ENCODE data around the gene GRK5.

Gene GRK5

GRCh38 chr10:119394657-119395279 is 187.4 kb downstream of the GRK5 start:
- Histone ChIP-seq H3K9me3 (ENCODE audit: control insufficient read depth, insufficient read depth, low read length) (no peaks in the 10 kb centered on the region), H3K9ac (ENCODE audit: low read depth, low read length) (no peak overlapping the region), H3K4me3 (ENCODE audit: low read depth, low read length) (no peak overlapping the region), H3K4me1 (ENCODE audit: control insufficient read depth, insufficient read depth, low read length) (no peaks in the 10 kb centered on the region), H3K36me3 (ENCODE audit: control insufficient read depth, insufficient read depth, low read length) (no peaks in the 10 kb centered on the region), H3K27me3 (ENCODE audit: control insufficient read depth, insufficient read depth, low read length) (no peaks in the 10 kb centered on the region)

- no peak overlapping the region for H3K9ac ChIP-seq (ENCODE audit: low read depth, low read length)
These were observed 188.1 kb downstream of the GRK5 start for GRCh38 chr10:119395280-119396007.

GRCh38 chr10:119396008-119396708 is 188.8 kb downstream of the GRK5 start:
- Histone ChIP-seq H3K4me3 (ENCODE audit: low read depth, low read length) (no peak overlapping the region), H3K27me3 (ENCODE audit: control insufficient read depth, insufficient read depth, low read length) (no peaks in the 10 kb centered on the region), H3K36me3 (ENCODE audit: control insufficient read depth, insufficient read depth, low read length) (no peaks in the 10 kb centered on the region), H3K4me1 (ENCODE audit: control insufficient read depth, insufficient read depth, low read length) (no peaks in the 10 kb centered on the region), H3K9ac (ENCODE audit: low read depth, low read length) (no peak overlapping the region), H3K9me3 (ENCODE audit: control insufficient read depth, insufficient read depth, low read length) (no peaks in the 10 kb centered on the region)

More at GRCh38 chr10:119395280-119396007, 188.1 kb downstream of the GRK5 start:
- Histone ChIP-seq H3K4me1 (ENCODE audit: control insufficient read depth, insufficient read depth, low read length) (no peaks in the 10 kb centered on the region), H3K9me3 (ENCODE audit: control insufficient read depth, insufficient read depth, low read length) (no peaks in the 10 kb centered on the region), H3K4me3 (ENCODE audit: low read depth, low read length) (no peak overlapping the region), H3K27me3 (ENCODE audit: control insufficient read depth, insufficient read depth, low read length) (no peaks in the 10 kb centered on the region), H3K36me3 (ENCODE audit: control insufficient read depth, insufficient read depth, low read length) (no peaks in the 10 kb centered on the region)

- no peaks in the 10 kb centered on the region for H3K9me3 ChIP-seq (ENCODE audit: control insufficient read depth, insufficient read depth, low read length)
- no peak overlapping the region for H3K4me3 ChIP-seq (ENCODE audit: low read depth, low read length)
- no peaks in the 10 kb centered on the region for H3K36me3 ChIP-seq (ENCODE audit: control insufficient read depth, insufficient read depth, low read length)
- no peaks in the 10 kb centered on the region for H3K27me3 ChIP-seq (ENCODE audit: control insufficient read depth, insufficient read depth, low read length)
- no peaks in the 10 kb centered on the region for H3K4me1 ChIP-seq (ENCODE audit: control insufficient read depth, insufficient read depth, low read length)
- H3K9ac ChIP-seq (ENCODE audit: low read depth, low read length) = no peak overlapping the region
These were observed 189.3 kb downstream of the GRK5 start for GRCh38 chr10:119396709-119397071.

GRCh38 chr10:119397416-119397815 is 190.0 kb downstream of the GRK5 start:
- Histone ChIP-seq H3K4me1 (ENCODE audit: control insufficient read depth, insufficient read depth, low read length) (no peaks in the 10 kb centered on the region), H3K27me3 (ENCODE audit: control insufficient read depth, insufficient read depth, low read length) (no peaks in the 10 kb centered on the region)

GRCh38 chr10:119398996-119399395 is 191.6 kb downstream of the GRK5 start:
- H3K9me3 ChIP-seq (ENCODE audit: control insufficient read depth, insufficient read depth, low read length) = no peaks in the 10 kb centered on the region
- H3K27me3 ChIP-seq (ENCODE audit: control insufficient read depth, insufficient read depth, low read length) = no peaks in the 10 kb centered on the region
- no peak overlapping the region for H3K9ac ChIP-seq (ENCODE audit: low read depth, low read length)
- no peak overlapping the region for H3K4me3 ChIP-seq (ENCODE audit: low read depth, low read length)
- H3K36me3 ChIP-seq (ENCODE audit: control insufficient read depth, insufficient read depth, low read length) = no peaks in the 10 kb centered on the region
- H3K4me1 ChIP-seq (ENCODE audit: control insufficient read depth, insufficient read depth, low read length) = no peaks in the 10 kb centered on the region

More at GRCh38 chr10:119397416-119397815, 190.0 kb downstream of the GRK5 start:
- Histone ChIP-seq H3K36me3 (ENCODE audit: control insufficient read depth, insufficient read depth, low read length) (no peaks in the 10 kb centered on the region), H3K9me3 (ENCODE audit: control insufficient read depth, insufficient read depth, low read length) (no peaks in the 10 kb centered on the region), H3K9ac (ENCODE audit: low read depth, low read length) (no peak overlapping the region), H3K4me3 (ENCODE audit: low read depth, low read length) (no peak overlapping the region)

GRCh38 chr10:119399466-119399865 is 192.1 kb downstream of the GRK5 start:
- Histone ChIP-seq H3K9me3 (ENCODE audit: control insufficient read depth, insufficient read depth, low read length) (no peaks in the 10 kb centered on the region), H3K4me1 (ENCODE audit: control insufficient read depth, insufficient read depth, low read length) (no peaks in the 10 kb centered on the region), H3K9ac (ENCODE audit: low read depth, low read length) (no peak overlapping the region), H3K27me3 (ENCODE audit: control insufficient read depth, insufficient read depth, low read length) (no peaks in the 10 kb centered on the region), H3K4me3 (ENCODE audit: low read depth, low read length) (no peak overlapping the region), H3K36me3 (ENCODE audit: control insufficient read depth, insufficient read depth, low read length) (no peaks in the 10 kb centered on the region)

GRCh38 chr10:119401671-119402395 is 194.5 kb downstream of the GRK5 start:
- Histone ChIP-seq H3K27me3 (ENCODE audit: control insufficient read depth, insufficient read depth, low read length) (no peaks in the 10 kb centered on the region), H3K9ac (ENCODE audit: low read depth, low read length) (no peak overlapping the region), H3K4me1 (ENCODE audit: control insufficient read depth, insufficient read depth, low read length) (no peaks in the 10 kb centered on the region), H3K36me3 (ENCODE audit: control insufficient read depth, insufficient read depth, low read length) (no peaks in the 10 kb centered on the region), H3K9me3 (ENCODE audit: control insufficient read depth, insufficient read depth, low read length) (no peaks in the 10 kb centered on the region), H3K4me3 (ENCODE audit: low read depth, low read length) (no peak overlapping the region)

- H3K9me3 ChIP-seq (ENCODE audit: control insufficient read depth, insufficient read depth, low read length) = no peaks in the 10 kb centered on the region
- H3K4me1 ChIP-seq (ENCODE audit: control insufficient read depth, insufficient read depth, low read length) = no peaks in the 10 kb centered on the region
These were observed 196.6 kb downstream of the GRK5 start for GRCh38 chr10:119403921-119404320.

GRCh38 chr10:119404719-119405519 is 197.5 kb downstream of the GRK5 start:
- H3K36me3 ChIP-seq (ENCODE audit: control insufficient read depth, insufficient read depth, low read length) = no peaks in the 10 kb centered on the region
- H3K9me3 ChIP-seq (ENCODE audit: control insufficient read depth, insufficient read depth, low read length) = no peaks in the 10 kb centered on the region
- H3K4me1 ChIP-seq (ENCODE audit: control insufficient read depth, insufficient read depth, low read length) = no peaks in the 10 kb centered on the region
- no peaks in the 10 kb centered on the region for H3K27me3 ChIP-seq (ENCODE audit: control insufficient read depth, insufficient read depth, low read length)
- H3K4me3 ChIP-seq (ENCODE audit: low read depth, low read length) = no peak overlapping the region
- H3K9ac ChIP-seq (ENCODE audit: low read depth, low read length) = no peak overlapping the region

More at GRCh38 chr10:119403921-119404320, 196.6 kb downstream of the GRK5 start:
- H3K4me3 ChIP-seq (ENCODE audit: low read depth, low read length) = no peak overlapping the region
- H3K27me3 ChIP-seq (ENCODE audit: control insufficient read depth, insufficient read depth, low read length) = no peaks in the 10 kb centered on the region
- no peak overlapping the region for H3K9ac ChIP-seq (ENCODE audit: low read depth, low read length)
- H3K36me3 ChIP-seq (ENCODE audit: control insufficient read depth, insufficient read depth, low read length) = no peaks in the 10 kb centered on the region

GRCh38 chr10:119405520-119405807 is 198.1 kb downstream of the GRK5 start:
- Histone ChIP-seq H3K9me3 (ENCODE audit: control insufficient read depth, insufficient read depth, low read length) (no peaks in the 10 kb centered on the region), H3K27me3 (ENCODE audit: control insufficient read depth, insufficient read depth, low read length) (no peaks in the 10 kb centered on the region), H3K36me3 (ENCODE audit: control insufficient read depth, insufficient read depth, low read length) (no peaks in the 10 kb centered on the region), H3K4me1 (ENCODE audit: control insufficient read depth, insufficient read depth, low read length) (no peaks in the 10 kb centered on the region), H3K4me3 (ENCODE audit: low read depth, low read length) (no peak overlapping the region), H3K9ac (ENCODE audit: low read depth, low read length) (no peak overlapping the region)
